ENCODE measurements around the gene OR5P2.
"Not testable (repeated sequence)": the region's sequence is repeated elsewhere in the genome, so short reads cannot be mapped to it uniquely, and the experiment has no call there.

The OR5P2 gene, protein sequence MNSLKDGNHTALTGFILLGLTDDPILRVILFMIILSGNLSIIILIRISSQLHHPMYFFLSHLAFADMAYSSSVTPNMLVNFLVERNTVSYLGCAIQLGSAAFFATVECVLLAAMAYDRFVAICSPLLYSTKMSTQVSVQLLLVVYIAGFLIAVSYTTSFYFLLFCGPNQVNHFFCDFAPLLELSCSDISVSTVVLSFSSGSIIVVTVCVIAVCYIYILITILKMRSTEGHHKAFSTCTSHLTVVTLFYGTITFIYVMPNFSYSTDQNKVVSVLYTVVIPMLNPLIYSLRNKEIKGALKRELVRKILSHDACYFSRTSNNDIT

DNA sequence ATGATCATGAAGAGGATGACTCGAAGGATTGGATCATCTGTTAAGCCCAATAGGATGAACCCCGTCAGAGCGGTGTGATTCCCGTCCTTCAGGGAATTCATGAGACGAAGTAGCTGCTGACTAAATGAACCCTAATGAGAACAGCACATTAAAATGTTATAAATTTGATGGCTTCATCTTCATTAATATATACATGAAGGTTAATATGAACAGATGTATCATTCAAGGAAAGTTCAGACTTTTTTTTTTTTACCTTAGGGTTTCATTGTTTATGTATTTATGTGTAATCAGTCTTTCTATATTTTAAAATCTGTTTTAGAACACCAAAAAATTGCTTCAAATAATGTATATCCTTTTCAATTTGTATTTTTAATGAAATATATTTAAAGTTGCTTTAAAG, at the start of gene OR5P2:
Gene OR5P2 (minus strand): TSS at position 101 of the 400 bp plus-strand sequence. CDS start 0 bp downstream, at position 101.
- DNase-seq = no peak

DNA sequence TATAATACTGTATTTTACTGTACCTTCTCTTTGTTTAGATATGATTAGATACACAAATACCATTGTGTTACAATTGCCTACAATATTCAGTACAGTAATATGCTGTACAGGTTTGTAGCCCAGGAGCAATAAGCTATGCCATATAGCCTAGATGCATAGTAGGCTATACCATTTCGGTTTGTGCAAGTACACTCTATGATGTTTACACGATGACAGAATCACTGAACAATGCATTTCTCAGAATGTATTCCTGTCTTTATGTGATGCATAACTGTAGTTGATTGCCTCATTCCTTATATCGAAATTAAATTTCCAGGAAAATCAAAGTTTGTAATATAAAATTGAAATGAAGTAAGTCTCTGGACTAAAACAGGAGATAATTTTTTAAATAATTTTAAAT, 49.3 kb upstream of the OR5P2 start:
- DNase-seq = no peak

DNA sequence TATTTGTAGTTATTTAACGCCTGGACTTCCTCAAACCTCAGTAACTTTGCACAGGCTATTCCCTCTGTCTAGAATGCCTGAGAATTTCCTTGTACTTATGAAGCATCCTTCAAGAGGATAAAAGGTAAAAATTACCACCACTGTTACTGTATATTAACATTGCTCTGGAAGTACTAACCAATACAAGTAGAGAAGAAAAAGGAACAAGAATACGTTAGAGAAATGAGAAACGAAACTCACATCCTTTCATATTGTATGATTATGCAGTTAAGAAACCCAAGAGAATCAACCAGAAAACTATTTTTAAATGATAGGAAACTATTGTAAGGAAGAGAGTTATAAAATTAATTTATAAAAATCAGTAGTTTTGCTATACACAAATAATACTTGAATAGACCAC, 48.2 kb upstream of the OR5P2 start:
- DNase-seq = no peak

DNA sequence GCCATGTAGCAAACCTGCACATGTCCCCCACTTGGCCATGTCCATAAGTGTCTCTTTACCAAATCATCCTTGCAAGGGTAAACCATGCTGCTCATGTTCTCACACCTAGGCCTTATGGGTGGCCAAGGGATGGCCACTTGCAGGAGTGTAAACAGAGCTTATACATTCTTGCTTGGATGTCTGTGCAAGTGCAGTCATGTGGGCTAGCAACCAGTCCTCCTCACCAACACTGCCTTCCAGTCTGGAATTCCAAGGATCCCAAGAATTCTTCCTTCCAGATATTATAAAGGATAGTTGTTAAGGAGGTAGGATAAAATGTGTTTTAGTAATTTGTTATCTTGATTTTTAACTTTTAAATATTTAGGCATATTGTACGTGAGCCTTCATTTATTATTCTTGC, 47.8 kb upstream of the OR5P2 start:
- DNase-seq = no peak

DNA sequence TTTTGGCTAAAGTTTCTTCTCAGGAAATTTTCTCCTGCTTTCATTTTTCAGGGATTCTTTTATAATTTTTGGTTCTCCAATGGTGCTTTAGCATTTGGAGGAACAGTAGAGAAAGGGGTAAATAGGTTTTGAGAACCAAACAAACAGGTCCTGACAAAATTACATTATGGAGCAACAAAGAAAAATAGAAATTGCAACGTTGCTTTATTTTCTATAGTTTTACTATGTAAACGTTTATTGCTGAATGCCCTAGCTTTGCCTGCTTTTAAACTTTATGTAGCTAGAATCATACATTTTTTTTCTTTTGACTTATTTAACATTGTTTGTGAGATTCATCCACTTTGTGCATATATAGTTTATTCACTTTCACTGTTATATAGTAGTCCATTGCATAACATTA, 43.8 kb upstream of the OR5P2 start:
- DNase-seq = no peak

DNA sequence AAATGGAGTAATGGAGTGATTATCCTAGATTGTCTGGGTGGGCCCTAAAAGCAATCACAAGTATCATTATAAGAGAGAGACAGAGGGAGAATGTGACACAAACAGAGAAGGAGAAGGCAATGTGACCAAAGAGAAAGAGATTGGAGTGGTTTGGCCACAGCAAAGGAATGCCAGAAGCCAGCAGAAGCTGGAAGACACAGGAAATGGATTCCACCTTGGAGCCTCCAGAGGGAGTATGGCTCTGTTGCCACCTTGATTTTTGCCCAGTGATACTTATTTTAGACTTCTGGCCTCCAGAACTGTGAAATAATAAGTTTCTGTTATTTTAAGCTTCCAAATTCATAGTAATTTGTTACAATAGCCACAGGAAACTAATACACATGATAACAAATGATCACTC, 36.8 kb upstream of the OR5P2 start:
- no peak for DNase-seq

DNA sequence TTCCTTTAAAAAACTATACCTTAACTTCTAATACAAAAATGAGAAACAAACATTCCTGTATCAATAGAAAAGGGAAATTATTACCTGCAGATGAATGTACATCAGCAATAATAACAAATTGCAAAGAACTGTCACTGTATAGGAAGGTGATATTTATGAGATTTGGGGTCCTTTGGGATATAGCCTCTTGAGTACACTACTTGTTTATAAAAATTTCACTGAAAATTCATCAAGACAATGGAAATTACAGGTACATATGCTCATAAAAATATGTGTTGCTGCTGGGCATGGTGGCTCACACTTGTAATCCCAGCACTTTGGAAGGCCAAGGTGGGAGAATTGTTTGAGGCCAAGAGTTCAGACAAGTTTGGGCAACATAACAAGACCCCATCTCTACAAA, 34.0 kb upstream of the OR5P2 start, which contains the start of gene OR5P3:
Gene OR5P3 (minus strand): TSS at position 101 of the 400 bp plus-strand sequence.
- no peak for DNase-seq

DNA sequence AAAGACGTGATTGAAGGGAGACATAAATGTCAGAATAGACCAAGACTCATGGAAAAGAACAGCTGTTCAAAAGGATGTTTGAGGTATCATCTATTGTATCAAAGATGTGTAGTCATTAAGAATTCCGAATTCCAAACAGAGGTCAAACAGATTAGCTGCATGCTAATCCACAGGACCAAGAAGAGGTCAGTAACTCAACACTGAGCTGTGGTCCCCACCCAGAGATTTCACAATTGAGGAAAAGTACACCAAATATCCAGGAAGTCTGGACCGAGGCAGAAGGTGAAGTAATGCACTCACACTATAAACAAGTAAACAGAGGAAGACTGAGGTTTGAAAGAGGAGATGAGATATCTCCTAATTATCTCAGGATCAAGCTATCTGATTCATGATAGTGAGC, 29.6 kb upstream of the OR5P2 start:
- DNase-seq = no peak

DNA sequence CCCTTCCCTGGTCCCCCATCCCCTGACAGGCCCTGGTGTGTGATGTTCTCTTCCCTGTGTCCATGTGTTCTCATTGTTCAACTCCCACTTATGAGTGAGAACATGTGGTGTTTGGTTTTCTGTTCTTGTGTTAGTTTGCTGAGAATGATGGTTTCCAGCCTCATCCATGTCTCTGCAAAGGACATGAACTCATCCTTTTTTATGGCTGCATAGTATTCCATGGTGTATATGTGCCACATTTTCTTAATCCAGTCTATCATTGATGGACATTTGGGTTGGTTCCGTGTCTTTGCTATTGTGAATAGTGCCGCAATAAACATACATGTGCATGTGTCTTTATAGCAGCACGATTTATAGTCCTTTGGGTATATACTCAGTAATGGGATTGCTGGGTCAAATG, 23.7 kb upstream of the OR5P2 start:
- DNase-seq = not testable (repeated sequence)

DNA sequence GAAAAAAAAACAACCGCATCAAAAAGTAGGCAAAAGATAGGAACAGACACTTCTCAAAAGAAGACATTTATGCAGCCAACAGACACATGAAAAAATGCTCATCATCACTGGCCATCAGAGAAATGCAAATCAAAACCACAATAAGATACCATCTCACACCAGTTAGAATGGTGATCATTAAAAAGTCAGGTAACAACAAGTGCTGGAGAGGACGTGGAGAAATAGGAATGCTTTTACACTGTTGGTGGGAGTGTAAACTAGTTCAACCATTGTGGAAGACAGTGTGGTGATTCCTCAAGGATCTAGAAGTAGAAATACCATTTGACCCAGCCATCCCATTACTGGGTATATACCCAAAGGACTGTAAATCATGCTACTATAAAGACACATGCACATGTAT, 18.2 kb upstream of the OR5P2 start:
- not testable (repeated sequence) for DNase-seq

DNA sequence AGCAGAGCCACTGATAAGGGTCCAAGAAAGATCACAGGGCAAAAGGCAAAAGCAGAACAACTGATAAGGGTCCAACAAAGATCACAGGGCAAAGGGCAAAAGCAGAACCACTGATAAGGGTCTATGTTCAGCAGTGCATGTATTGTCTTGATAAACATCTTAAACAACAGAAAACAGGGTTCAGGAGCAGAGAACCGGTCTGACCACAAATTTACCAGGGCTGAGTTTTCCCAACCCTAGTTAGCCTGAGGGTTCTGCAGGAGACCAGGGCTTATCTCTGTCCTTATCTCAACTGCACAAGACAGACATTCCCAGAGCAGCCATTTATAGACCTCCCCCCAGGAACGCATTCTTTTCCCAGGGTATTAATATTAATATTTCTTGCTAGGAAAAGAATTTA, 13.6 kb upstream of the OR5P2 start:
- DNase-seq = not testable (repeated sequence)

DNA sequence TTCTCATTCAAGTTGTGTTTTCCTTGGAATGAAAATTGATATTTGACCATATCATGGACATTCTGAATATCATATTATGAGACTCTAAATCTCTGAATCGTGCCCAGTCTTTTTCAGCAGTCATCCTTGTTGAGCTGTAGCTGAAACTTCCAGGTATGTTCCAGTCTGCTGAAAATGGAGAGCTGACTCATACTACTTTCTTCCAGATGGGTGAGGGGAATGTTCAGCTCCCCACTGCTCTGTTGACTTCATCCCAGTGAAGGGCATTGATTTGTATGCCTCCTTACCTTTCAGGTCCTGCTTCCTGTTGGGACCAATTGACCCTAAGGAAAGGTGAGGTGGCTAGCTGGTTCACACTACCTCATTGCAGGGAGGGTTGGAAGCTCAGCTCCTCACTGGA, 3.5 kb downstream of the OR5P2 start:
- no peak for DNase-seq

DNA sequence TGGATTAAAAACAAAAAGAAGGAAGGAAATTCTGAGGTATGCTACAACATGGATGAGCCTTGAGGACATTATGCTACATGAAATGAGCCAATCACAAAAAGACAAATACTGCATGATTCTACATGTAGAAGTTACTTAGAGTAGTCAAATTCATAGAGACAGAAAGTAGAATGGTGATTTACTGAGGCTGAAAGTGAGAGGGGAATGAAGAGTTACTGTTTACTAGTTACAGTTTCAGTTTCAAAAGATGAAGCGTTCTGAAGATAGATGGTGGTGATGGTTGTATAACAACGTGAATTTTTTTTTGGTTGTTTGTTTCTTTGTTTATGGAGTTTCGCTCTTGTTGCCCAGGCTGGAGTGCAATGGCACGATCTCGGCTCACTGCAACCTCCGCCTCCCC, 9.5 kb downstream of the OR5P2 start:
- DNase-seq = no peak

DNA sequence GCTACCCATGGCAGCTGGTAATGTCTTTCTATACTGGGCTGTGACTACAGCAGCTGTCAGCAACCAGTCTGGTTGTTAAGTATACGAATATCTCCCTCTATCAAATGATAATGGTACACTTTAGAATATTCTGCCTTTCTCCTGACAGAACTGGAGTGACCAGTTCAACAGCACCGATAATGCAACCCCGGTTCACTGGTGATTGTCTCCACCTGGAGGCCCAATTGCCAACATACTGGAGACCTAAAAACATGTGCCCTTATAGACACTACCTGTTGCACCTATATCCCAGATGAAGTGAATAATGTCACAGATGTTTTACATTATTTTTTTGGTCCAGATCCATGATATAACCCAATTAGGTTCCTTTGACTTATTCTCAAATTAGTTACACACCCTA, 21.1 kb downstream of the OR5P2 start:
- DNase-seq = no peak

DNA sequence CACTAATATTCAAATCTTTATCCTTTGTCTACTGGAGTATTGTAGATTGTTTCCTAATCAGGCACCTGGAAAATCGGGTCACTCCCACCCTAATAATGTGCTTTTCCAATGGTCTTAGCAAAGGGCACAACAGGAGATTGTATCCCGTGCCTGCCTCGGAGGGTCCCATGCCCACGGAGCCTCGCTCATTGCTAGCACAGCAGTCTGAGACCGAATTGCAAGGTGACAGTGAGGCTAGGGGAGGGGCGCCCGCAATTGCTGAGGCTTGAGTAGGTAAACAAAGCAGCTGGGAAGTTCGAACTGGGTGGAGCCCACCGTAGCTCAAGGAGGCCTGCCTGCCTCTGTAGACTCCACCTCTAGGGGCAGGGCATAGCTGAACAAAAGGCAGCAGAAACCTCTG, 32.4 kb downstream of the OR5P2 start:
- DNase-seq = not testable (repeated sequence)

DNA sequence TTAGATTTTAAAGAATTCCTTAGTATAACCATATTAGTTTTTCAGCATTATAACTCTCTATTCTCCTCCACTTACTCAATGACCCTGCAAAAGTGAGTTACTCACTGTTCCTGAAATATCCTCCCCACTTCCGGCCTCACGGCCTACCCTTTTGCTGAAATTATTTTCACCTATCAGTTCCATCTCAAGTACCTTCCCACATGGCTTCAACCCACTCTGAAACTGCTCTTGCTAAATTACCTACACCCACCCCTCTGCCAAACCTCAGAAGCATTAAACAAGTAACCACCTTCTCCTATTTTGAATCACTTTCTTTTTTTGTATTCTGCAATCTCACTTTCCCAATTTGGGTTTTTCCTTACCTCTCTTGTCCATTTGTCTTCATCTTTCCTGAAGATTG, 37.7 kb downstream of the OR5P2 start:
- no peak for DNase-seq

DNA sequence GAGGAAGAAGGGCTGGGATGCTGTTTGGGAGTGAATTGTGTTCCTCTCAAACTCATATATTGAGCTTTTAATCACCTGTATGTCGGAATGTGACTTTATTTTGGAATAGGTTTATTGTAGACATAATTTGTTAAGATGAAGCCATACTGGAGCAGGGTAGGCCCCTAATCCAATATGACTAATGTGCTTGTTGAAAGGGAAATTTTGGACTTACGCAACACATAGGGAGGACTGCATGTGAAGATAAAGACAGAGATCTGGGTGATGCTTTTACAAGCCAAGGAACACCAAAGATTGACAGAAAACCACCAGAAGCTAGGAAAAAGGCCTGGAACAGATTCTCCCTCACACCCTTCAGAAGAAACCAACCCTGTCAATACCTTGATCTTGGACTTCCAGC, 47.3 kb downstream of the OR5P2 start:
- no peak for DNase-seq
